ENCODE results near the gene HERPUD2. TPM values are rescaled to one million over a fixed set of nuclear protein-coding genes. Genes with fewer than 3 reads are reported as not detected.

Gene HERPUD2
- total RNA-seq, 2 donors from 2014 or later = 24.2 to 30.1 TPM

GRCh38 chr7:35605760-35606159 lies 89.2 kb downstream of the HERPUD2 start:
- Histone ChIP-seq H3K27me3 (ENCODE audit: control insufficient read depth, insufficient read depth, low read length, poor library complexity, severe bottlenecking) (no peaks in the 10 kb centered on the region), H3K27ac (ENCODE audit: low read depth, low read length) (no peak overlapping the region), H3K36me3 (ENCODE audit: control insufficient read depth, insufficient read depth, low read length) (no peaks in the 10 kb centered on the region), H3K9me3 (ENCODE audit: control insufficient read depth, low read length) (no peaks in the 10 kb centered on the region), H3K4me1 (ENCODE audit: control insufficient read depth, insufficient read depth, low read length) (no peaks in the 10 kb centered on the region), H3K9ac (ENCODE audit: extremely low read depth, low read length, poor library complexity, severe bottlenecking) (no peak overlapping the region), H3K4me3 (ENCODE audit: low read length) (no peak overlapping the region)
- no peak overlapping the region for H3K4me3 Mint-ChIP-seq
- H3K36me3 Mint-ChIP-seq (ENCODE audit: low read depth) = peaks cover 1% of the 10 kb centered on the region
- H3K27me3 Mint-ChIP-seq (ENCODE audit: insufficient read depth) = no peaks in the 10 kb centered on the region
- no peak for TF ChIP-seq CTCF (conservative IDR thresholded peaks at IDR 0.05)
- DNase-seq = no peak
- 91 to 92% methylated on average over 1 of the region's 1 CpG for WGBS, 2 experiments (ENCODE audit: insufficient coverage in 1 of 2, insufficient read length in 1 of 2)
- no peaks in the 10 kb centered on the region for H3K9me3 Mint-ChIP-seq
- H3K27ac Mint-ChIP-seq = no peak overlapping the region
- H3K4me1 Mint-ChIP-seq = no peaks in the 10 kb centered on the region

GRCh38 chr7:35604595-35604994 lies 90.3 kb downstream of the HERPUD2 start:
- Histone ChIP-seq H3K9ac (ENCODE audit: extremely low read depth, low read length, poor library complexity, severe bottlenecking) (no peak overlapping the region), H3K4me1 (ENCODE audit: control insufficient read depth, insufficient read depth, low read length) (no peaks in the 10 kb centered on the region), H3K9me3 (ENCODE audit: control insufficient read depth, low read length) (no peaks in the 10 kb centered on the region), H3K4me3 (ENCODE audit: low read length) (no peak overlapping the region), H3K27ac (ENCODE audit: low read depth, low read length) (no peak overlapping the region), H3K36me3 (ENCODE audit: control insufficient read depth, insufficient read depth, low read length) (no peaks in the 10 kb centered on the region), H3K27me3 (ENCODE audit: control insufficient read depth, insufficient read depth, low read length, poor library complexity, severe bottlenecking) (no peaks in the 10 kb centered on the region)
- Mint-ChIP-seq H3K9me3 (no peaks in the 10 kb centered on the region), H3K4me1 (no peaks in the 10 kb centered on the region), H3K27me3 (ENCODE audit: insufficient read depth) (no peaks in the 10 kb centered on the region), H3K27ac (no peak overlapping the region), H3K36me3 (ENCODE audit: low read depth) (no peaks in the 10 kb centered on the region), H3K4me3 (no peak overlapping the region)
- no peak for TF ChIP-seq CTCF (conservative IDR thresholded peaks at IDR 0.05)
- no peak for DNase-seq

- H3K27ac ChIP-seq (ENCODE audit: low read depth, low read length) = no peak overlapping the region
- H3K27me3 Mint-ChIP-seq (ENCODE audit: insufficient read depth) = no peaks in the 10 kb centered on the region
- no peaks in the 10 kb centered on the region for H3K9me3 ChIP-seq (ENCODE audit: control insufficient read depth, low read length)
- no peak overlapping the region for H3K27ac Mint-ChIP-seq
- no peak overlapping the region for H3K9ac ChIP-seq (ENCODE audit: extremely low read depth, low read length, poor library complexity, severe bottlenecking)
- no peaks in the 10 kb centered on the region for H3K9me3 Mint-ChIP-seq
- no peaks in the 10 kb centered on the region for H3K4me1 ChIP-seq (ENCODE audit: control insufficient read depth, insufficient read depth, low read length)
- no peaks in the 10 kb centered on the region for H3K27me3 ChIP-seq (ENCODE audit: control insufficient read depth, insufficient read depth, low read length, poor library complexity, severe bottlenecking)
- peaks cover 4% of the 10 kb centered on the region for H3K4me1 Mint-ChIP-seq
- H3K36me3 ChIP-seq (ENCODE audit: control insufficient read depth, insufficient read depth, low read length) = no peaks in the 10 kb centered on the region
- H3K4me3 ChIP-seq (ENCODE audit: low read length) = no peak overlapping the region
- DNase-seq = no peak
- no peak overlapping the region for H3K4me3 Mint-ChIP-seq
- no peak for TF ChIP-seq CTCF (conservative IDR thresholded peaks at IDR 0.05)
- 94 to 100% methylated on average over 1 of the region's 1 CpG for WGBS, 2 experiments (ENCODE audit: insufficient coverage in 1 of 2, insufficient read length in 1 of 2)
- no peaks in the 10 kb centered on the region for H3K36me3 Mint-ChIP-seq (ENCODE audit: low read depth)
Measured at GRCh38 chr7:35599645-35600044, 95.3 kb downstream of the HERPUD2 start.
